GM21381 (cell line): ENCODE data around the gene COIL.
"Not testable (repeated sequence)": the region's sequence is repeated elsewhere in the genome, so short reads cannot be mapped to it uniquely, and the experiment has no call there.

Experiments
- ATAC-seq: cut with Tn5 transposase; IDR thresholded peaks from one replicate; pipeline ENCODE4 v1.9.1; 2021; ENCODE audit warnings: mild to moderate bottlenecking, moderate library complexity; ENCODE audit not compliant: unreplicated experiment

Gene COIL, protein sequence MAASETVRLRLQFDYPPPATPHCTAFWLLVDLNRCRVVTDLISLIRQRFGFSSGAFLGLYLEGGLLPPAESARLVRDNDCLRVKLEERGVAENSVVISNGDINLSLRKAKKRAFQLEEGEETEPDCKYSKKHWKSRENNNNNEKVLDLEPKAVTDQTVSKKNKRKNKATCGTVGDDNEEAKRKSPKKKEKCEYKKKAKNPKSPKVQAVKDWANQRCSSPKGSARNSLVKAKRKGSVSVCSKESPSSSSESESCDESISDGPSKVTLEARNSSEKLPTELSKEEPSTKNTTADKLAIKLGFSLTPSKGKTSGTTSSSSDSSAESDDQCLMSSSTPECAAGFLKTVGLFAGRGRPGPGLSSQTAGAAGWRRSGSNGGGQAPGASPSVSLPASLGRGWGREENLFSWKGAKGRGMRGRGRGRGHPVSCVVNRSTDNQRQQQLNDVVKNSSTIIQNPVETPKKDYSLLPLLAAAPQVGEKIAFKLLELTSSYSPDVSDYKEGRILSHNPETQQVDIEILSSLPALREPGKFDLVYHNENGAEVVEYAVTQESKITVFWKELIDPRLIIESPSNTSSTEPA

DNA sequence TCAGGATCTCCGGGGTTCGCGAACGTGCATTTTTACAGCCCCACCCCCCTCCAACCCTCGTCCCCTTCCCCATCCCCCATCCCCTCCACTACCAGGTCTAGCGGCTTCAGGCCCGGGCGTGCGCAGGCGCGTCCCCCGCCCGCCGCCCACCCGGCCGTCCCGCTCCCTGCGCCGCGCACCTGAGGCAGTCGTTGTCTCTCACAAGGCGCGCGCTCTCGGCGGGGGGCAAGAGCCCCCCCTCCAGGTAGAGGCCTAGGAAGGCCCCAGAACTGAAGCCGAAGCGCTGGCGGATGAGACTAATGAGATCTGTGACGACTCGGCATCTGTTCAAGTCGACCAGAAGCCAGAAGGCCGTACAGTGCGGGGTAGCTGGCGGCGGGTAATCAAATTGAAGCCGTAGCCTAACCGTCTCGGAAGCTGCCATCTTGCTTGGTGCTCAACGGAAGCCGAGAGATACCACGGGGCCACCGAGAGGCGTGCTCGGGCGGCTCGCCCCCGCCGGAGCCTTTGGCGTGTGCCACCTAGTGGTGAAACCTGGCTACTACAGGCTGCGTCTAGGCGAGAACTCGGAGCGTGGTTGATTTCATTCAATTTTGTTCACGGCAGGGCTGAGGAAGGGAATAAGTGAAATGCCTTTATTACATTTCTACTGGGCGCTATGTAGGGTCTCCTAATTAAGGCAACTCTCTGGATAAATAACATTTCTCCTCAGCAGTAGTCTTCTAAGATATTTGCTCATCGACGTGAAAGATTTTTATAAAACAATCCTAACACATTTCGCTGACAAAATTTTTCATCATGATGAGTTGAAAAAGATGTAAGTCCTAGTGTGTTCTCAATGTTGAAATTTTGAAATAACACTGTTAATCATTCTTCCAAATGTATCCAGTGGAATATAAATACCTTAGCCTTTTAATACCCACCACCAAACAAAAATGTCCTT is at the start of gene COIL:
Gene COIL, minus strand, starts transcription at position 455 of the 943 bp plus-strand sequence. Its CDS starts 31 bp downstream, at position 424.
- ATAC-seq, result peak; percentile 98

GRCh38 chr17:57010487-57010886 is 49.6 kb upstream of the COIL start:
- ATAC-seq, result no peak

DNA sequence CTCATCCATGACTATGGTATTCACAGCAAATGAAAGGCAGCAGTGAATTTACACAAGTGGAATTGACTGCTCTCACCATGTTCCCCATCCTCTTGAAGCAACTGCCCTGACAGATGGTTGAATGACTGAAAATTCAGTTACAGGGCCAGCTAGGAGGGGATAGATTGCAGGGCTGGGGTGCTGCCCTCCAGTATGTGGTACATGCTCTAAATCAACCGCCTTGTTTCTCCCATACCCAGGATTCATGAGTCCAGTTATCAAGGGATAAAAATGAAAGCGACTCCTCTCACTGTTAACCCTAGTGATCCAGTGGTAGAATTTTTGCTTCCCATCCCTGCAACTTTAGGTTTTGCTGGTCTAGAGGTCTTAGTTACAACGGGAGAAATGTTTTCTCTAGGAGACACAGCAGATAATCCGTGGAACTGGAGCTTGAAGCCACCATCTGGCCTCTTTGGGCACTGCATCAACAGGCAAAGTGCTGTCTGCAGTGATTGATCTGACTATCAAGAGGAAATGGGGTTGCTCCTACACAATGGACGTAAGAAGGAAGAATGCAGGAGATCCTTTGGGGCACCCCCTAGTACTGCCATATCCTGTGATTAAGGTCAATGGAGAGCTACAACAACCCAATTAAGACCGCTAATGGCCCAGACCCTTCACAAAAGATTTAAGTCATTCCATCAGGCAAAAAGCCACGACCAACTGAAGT is 49.0 kb upstream of the COIL start:
- ATAC-seq, result no peak

- ATAC-seq, result no peak
Observed at GRCh38 chr17:57008958-57009357, 48.1 kb upstream of the COIL start.

DNA sequence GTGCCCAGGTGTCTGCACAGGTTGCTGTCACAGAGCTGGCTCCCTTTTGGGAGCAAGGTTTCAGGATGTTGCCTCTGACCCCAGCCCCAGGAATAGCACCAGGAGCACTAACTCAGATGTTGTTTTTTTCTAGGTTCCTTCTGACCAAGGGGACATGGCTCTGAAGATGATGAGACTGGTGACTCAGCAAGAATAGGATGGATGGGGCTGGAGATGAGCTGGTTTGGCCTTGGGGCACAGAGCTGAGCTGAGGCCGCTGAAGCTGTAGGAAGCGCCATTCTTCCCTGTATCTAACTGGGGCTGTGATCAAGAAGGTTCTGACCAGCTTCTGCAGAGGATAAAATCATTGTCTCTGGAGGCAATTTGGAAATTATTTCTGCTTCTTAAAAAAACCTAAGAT is 45.2 kb upstream of the COIL start:
- no peak for ATAC-seq

GRCh38 chr17:57004944-57005579 is 44.2 kb upstream of the COIL start:
- ATAC-seq, result peak; percentile 85

DNA sequence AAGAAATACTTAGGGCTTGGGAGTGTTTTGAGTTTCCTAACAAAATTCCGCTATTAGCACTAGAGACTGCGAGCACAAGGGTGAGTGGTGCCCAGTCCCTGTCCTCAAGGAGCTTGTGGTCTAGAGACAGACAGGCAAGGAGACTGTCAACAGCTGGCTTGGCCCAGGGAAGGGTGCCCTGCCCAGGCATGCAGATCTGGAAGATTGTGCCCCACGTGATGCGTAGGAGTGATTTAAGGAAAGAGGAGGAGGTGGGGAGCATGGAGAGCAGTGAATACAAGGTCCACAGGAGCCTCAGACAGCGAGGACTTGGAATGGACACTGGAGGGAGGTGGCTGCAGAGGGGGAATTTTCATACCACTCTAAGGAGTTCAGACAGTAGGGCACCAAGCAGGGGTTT is 42.1 kb upstream of the COIL start:
- no peak for ATAC-seq

DNA sequence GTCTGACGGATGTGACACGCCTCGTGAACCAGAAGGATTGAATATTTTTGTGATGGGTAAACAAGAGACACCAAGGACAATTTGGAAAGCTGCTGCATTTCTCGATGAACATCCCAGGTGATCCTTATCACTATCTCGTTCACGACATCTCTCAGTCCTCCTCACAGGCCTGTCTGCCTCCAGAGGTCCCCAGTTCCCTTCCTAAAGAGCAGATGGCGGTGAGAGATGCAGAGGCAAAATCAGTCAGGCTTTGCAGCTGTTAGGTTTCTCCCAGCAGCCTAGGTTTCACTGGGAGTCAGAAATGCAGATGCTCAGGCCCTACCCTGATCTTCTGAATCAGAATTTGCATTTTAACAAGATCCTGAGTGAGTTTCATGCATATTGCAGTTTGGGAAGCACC is 40.7 kb upstream of the COIL start:
- ATAC-seq, result no peak

GRCh38 chr17:56997313-56997712 is 36.5 kb upstream of the COIL start:
- ATAC-seq, result no peak

GRCh38 chr17:56995766-56996165 is 34.9 kb upstream of the COIL start:
- ATAC-seq, result no peak

- ATAC-seq, result no peak
Observed at GRCh38 chr17:56994009-56994792, 33.4 kb upstream of the COIL start.

- no peak for ATAC-seq
Observed at GRCh38 chr17:56992364-56992763, 31.5 kb upstream of the COIL start.

DNA sequence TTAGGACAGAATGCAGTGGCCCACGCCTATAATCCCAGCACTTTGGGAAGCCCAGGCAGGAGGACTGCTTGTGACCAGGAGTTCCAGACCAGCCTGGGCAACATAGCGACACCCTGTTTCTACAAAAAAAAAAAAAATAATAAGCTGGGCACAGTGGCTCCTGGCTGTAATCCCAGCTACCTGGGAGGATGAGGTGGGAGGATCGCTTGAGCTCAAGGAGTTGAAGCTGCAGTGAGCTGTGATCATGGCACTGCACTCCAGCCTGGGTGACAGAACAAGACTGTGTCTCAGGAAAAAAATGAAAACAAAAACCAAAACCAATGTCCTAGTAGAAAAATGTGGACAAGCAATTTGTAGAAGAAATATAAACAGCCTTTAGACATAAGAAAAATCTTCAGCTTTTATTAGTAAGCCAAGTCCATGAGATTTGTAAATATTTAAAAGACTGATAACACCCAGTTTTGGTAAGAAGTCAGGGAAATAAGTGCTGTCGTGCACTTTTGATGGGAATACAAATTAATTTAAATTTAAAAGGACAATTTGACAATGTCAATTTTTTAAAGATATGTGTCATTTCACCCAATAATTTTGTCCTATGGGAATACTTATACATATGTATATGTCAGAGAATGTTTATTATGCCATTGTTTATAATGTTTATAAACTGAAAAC is 28.2 kb upstream of the COIL start:
- ATAC-seq, result no peak

GRCh38 chr17:56987283-56987834 is 26.5 kb upstream of the COIL start:
- ATAC-seq, result no peak

DNA sequence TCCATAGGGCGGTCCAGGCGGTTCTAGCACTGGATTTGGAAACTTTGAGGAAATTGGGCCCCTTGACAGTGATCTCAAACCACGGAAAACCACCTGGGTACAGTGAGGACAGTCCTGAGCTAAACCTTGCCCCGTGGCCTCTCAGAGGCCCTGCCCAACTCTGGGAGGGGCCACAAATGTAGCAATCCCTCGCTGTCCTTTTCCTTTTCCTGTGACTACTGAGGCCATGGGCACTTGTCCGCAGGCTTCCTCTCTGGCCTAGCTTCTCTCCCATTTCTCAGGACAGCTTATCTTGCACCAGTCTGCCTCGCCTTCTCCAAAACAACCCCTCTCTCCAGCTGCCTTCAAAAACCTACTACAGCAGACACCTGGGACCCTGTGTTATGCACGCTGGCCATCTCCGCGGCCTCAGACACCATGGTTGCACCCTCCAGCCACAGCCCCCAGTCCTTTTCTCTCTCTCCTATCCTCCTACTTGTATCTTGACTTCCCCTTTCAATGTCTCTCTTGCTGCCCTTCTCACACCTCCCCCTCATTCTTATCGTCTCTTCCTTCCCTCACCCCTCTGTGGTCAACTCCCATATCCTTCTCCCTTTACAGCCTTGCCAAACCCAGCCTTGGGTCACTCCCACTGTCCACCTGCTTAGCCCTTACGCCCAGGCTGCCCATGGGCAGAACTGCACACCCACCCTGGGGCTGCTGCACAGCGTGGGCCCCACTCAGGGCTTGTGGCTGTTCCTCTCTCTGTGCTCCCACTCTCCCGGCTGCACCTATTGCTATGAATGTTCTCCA is 24.7 kb upstream of the COIL start:
- ATAC-seq, result no peak

DNA sequence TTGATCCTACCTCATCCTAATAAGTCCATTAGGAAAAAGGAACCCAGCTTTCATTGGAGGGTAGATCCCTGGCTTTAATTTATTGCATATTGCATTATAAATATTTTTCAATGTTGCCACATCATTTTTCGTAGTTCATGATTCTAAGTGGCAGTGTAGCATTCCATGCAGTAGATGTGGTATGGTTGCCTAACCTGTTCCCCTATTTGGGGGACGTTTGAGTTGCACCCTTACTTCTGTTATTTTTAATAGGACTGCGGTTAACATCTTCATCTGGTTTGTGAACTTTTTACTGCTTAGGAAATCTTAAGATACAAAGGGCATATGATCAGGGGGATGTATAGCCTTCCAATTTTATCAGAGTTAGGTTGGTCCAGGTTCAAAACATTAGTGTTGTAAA is 22.5 kb upstream of the COIL start:
- ATAC-seq, result no peak

DNA sequence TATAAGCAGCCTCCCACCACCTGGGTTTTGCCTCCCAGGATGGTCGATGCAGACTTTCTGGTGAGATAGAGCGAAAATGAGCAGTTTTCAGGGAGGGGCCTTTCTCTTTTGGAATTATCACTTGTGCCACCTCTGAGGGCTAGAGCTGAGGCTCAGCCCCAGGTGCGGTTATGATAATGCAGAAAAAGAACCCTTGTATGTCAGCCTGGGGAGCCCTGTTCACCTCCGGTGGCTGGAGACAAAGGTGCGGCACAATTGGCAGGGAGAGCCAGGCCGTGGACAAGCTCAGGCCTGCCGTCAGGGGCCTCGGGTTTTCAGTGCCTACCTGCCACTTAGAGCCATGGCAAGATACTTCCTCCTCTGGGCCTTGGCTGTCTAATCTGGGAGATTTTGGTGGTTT is 21.5 kb upstream of the COIL start:
- ATAC-seq, result no peak

- ATAC-seq, result not testable (repeated sequence)
Observed at GRCh38 chr17:56980526-56980925, 19.7 kb upstream of the COIL start.
